ENCODE data around the gene ZBP1.

DNA sequence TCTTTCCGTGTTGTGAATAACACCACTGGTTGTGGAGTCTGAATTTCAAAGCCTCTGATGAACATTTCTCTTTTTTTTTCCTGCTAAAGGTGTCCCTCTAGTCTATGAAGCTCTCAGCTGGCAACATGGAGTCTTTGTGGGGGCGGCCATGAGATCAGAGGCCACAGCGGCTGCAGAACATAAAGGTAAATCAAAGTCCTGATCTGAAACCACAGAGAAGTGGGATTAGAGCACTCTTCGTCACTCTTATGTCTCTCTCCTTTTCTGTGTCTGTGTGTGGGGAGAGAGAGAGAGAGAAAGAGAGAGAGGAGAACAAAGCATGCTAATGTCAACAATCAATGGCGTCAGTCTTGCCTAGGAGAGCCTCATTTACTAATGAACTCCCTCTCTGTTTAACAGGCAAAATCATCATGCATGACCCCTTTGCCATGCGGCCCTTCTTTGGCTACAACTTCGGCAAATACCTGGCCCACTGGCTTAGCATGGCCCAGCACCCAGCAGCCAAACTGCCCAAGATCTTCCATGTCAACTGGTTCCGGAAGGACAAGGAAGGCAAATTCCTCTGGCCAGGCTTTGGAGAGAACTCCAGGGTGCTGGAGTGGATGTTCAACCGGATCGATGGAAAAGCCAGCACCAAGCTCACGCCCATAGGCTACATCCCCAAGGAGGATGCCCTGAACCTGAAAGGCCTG is 55.1 kb downstream of the ZBP1 start:
- TF ChIP-seq CTCF (IDR thresholded peaks at IDR 0.05) = no peak
- no peak for TF ChIP-seq POLR2A (IDR thresholded peaks at IDR 0.05)
